ENCODE data around the gene SRC.

- no peak for TF ChIP-seq SRF (IDR thresholded peaks at IDR 0.05; ENCODE audit: low read depth)
- TF ChIP-seq, protein P1, sequence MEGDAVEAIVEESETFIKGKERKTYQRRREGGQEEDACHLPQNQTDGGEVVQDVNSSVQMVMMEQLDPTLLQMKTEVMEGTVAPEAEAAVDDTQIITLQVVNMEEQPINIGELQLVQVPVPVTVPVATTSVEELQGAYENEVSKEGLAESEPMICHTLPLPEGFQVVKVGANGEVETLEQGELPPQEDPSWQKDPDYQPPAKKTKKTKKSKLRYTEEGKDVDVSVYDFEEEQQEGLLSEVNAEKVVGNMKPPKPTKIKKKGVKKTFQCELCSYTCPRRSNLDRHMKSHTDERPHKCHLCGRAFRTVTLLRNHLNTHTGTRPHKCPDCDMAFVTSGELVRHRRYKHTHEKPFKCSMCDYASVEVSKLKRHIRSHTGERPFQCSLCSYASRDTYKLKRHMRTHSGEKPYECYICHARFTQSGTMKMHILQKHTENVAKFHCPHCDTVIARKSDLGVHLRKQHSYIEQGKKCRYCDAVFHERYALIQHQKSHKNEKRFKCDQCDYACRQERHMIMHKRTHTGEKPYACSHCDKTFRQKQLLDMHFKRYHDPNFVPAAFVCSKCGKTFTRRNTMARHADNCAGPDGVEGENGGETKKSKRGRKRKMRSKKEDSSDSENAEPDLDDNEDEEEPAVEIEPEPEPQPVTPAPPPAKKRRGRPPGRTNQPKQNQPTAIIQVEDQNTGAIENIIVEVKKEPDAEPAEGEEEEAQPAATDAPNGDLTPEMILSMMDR (IDR thresholded peaks at IDR 0.05 in 2 of 3, conservative IDR thresholded peaks at IDR 0.05 in 1 of 3; ENCODE audit: borderline replicate concordance in 1 of 3, insufficient read depth in 1 of 3, low read depth in 2 of 3, low read length in 2 of 3): no peak
- TF ChIP-seq EGR1 (IDR thresholded peaks at IDR 0.05; ENCODE audit: low read depth): no peak
These were observed 20.1 kb downstream of the SRC start for GRCh38 chr20:37365760-37366638.

Measured in HCT116 (cell line).